Measurements from ENCODE around the gene SERGEF. TPM values are rescaled to one million over a fixed set of nuclear protein-coding genes. Genes with fewer than 3 reads are reported as not detected.

Gene SERGEF
- total and polyA plus RNA-seq, 2 of the 4 experiments (the other 2 are of a cell fraction): 12.2 to 18.1 TPM

- in situ Hi-C loops (cut with MboI; ENCODE audit: low sequenced_read_pairs): no loop called here
- POLR2A ChIA-PET (ENCODE audit: unreplicated experiment): no interaction called here
Observed at GRCh38 chr11:17839450-17839849, 173.4 kb downstream of the SERGEF start.

More at GRCh38 chr11:17839450-17839849, 173.4 kb downstream of the SERGEF start:
- H2AK9ac ChIP-seq (replicated peaks; ENCODE audit: low read depth, low read length, poor library complexity): no peak overlapping the region
- no peak overlapping the region for H3K27ac ChIP-seq (ENCODE audit: insufficient read depth, low read length)
- whole genome bisulfite sequencing, 2 experiments (ENCODE audit: extremely low coverage in 2 of 2, insufficient read length in 1 of 2): no CpG with 5 or more reads among the region's 5 CpGs
- TF ChIP-seq RCOR1 (IDR thresholded peaks at IDR 0.05; ENCODE audit: insufficient replicate concordance, low read length) (no peak), ELK1 (IDR thresholded peaks at IDR 0.05; ENCODE audit: borderline replicate concordance, low read depth, low read length) (no peak), CTCF (conservative IDR thresholded peaks at IDR 0.05; ENCODE audit: low read depth, low read length) (no peak), RFX5 (IDR thresholded peaks at IDR 0.05; ENCODE audit: low read depth, low read length) (no peak), BHLHE40 (IDR thresholded peaks at IDR 0.05; ENCODE audit: low read depth, low read length) (no peak), CHD1 (IDR thresholded peaks at IDR 0.05; ENCODE audit: low read depth, low read length) (no peak), RAD21 (IDR thresholded peaks at IDR 0.05; ENCODE audit: low read length) (no peak), USF2 (IDR thresholded peaks at IDR 0.05; ENCODE audit: low read depth, low read length) (no peak), MAFK (IDR thresholded peaks at IDR 0.05; ENCODE audit: low read depth, low read length) (no peak), POLR2A (IDR thresholded peaks at IDR 0.05; ENCODE audit: low read depth, low read length) (no peak), FOS (IDR thresholded peaks at IDR 0.05; ENCODE audit: low read depth, low read length) (no peak), CEBPB (IDR thresholded peaks at IDR 0.05; ENCODE audit: low read depth, low read length) (no peak), NFE2L2 (IDR thresholded peaks at IDR 0.05; ENCODE audit: low read depth, low read length) (no peak), MAZ (IDR thresholded peaks at IDR 0.05; ENCODE audit: borderline replicate concordance, low read depth, low read length) (no peak), MXI1 (IDR thresholded peaks at IDR 0.05; ENCODE audit: borderline replicate concordance, low read depth, low read length) (no peak), SMC3 (IDR thresholded peaks at IDR 0.05; ENCODE audit: low read depth, low read length) (no peak)
- no peaks in the 10 kb centered on the region for H3K9me3 ChIP-seq (ENCODE audit: control insufficient read depth, insufficient read depth, low read length)
- no peaks in the 10 kb centered on the region for H3K9me1 ChIP-seq (ENCODE audit: insufficient read depth, low read length)
- no peak overlapping the region for H2BK120ac ChIP-seq (ENCODE audit: low read depth, low read length)
- dilution Hi-C loops (cut with HindIII; ENCODE audit: low sequenced_read_pairs, unreplicated experiment) (no loop called here), intact Hi-C loops (cut with micrococcal nuclease) (no loop called here)
- H3K27me3 ChIP-seq (ENCODE audit: control insufficient read depth, insufficient read depth, low read length): no peaks in the 10 kb centered on the region
- no peak overlapping the region for H3K9ac ChIP-seq (ENCODE audit: low read depth, low read length)
- H2BK5ac ChIP-seq (ENCODE audit: low read depth, low read length, poor library complexity, severe bottlenecking): no peak overlapping the region
- CTCF ChIA-PET: interaction anchor here (0.5 to 1.2 kb wide), 2 partner anchors 11 to 16 kb away, joined by 3 to 4 read pairs; no protein-coding TSS in a partner anchor
- no peak overlapping the region for H3K4me3 ChIP-seq (ENCODE audit: insufficient read depth, low read depth, low read length)
- ATAC-seq (ENCODE audit: low read depth): no peak
- H3K4me1 ChIP-seq (ENCODE audit: control insufficient read depth, insufficient read depth, low read length): peaks cover 2% of the 10 kb centered on the region; the same call in 1 of the 2 replicates
- H3K4ac ChIP-seq (ENCODE audit: low read depth, low read length): no peak overlapping the region
- no peak overlapping the region for H3K14ac ChIP-seq (replicated peaks; ENCODE audit: low read depth, low read length)
- no peak overlapping the region for H3K4me2 ChIP-seq (ENCODE audit: low read depth, low read length)
- H4K8ac ChIP-seq (ENCODE audit: low read depth in 2 of 2, low read length in 2 of 2): no peak overlapping the region
- H2AK5ac ChIP-seq (ENCODE audit: low read depth, low read length): no peak overlapping the region
- H4K20me1 ChIP-seq (ENCODE audit: insufficient read depth, low read length): no peaks in the 10 kb centered on the region
- no peak overlapping the region for H2BK20ac ChIP-seq (ENCODE audit: low read depth, low read length)
- H2BK15ac ChIP-seq (ENCODE audit: low read depth, low read length): no peak overlapping the region
- H3K18ac ChIP-seq (ENCODE audit: low read depth, low read length): no peak overlapping the region
- H3K79me1 ChIP-seq (ENCODE audit: low read depth in 1 of 2, low read length in 2 of 2): no peaks in the 10 kb centered on the region
- no peak for DNase-seq
- H4K5ac ChIP-seq (ENCODE audit: low read depth, low read length): no peak overlapping the region
- no TSS peak for BruUV-seq (replicated peaks)
- no peaks in the 10 kb centered on the region for H3K36me3 ChIP-seq (ENCODE audit: control insufficient read depth, insufficient read depth, low read length)
- H3K56ac ChIP-seq (ENCODE audit: extremely low read depth, insufficient read depth, low read length): no peak overlapping the region
- no peak overlapping the region for H2AFZ ChIP-seq (replicated peaks; ENCODE audit: low read length, poor library complexity)
- no peak overlapping the region for H4K91ac ChIP-seq (ENCODE audit: insufficient read depth, low read depth, low read length)
- H3K23ac ChIP-seq (ENCODE audit: low read depth, low read length): no peak overlapping the region

Data from IMR-90 (cell line).